GM18909 (cell line): ENCODE data around the gene ZNF778.
"Not testable (repeated sequence)": the region's sequence is repeated elsewhere in the genome, so short reads cannot be mapped to it uniquely, and the experiment has no call there.

Experiments
- ATAC-seq: cut with Tn5 transposase; IDR thresholded peaks from one replicate; pipeline ENCODE4 v1.9.1; 2021; ENCODE audit warnings: mild to moderate bottlenecking; ENCODE audit not compliant: unreplicated experiment, poor library complexity

ZNF778 gene

GRCh38 chr16:89179656-89180315 lies 37.7 kb upstream of the ZNF778 start:
- ATAC-seq = no peak

- ATAC-seq = no peak
These were observed 34.0 kb upstream of the ZNF778 start for GRCh38 chr16:89183463-89183862.

- ATAC-seq = no peak
These were observed 33.4 kb upstream of the ZNF778 start for GRCh38 chr16:89183975-89184676.

GRCh38 chr16:89184677-89184932 lies 32.9 kb upstream of the ZNF778 start:
- no peak for ATAC-seq

GRCh38 chr16:89184933-89185794 lies 32.3 kb upstream of the ZNF778 start:
- ATAC-seq = no peak

GRCh38 chr16:89185887-89186592 lies 31.5 kb upstream of the ZNF778 start:
- not testable (repeated sequence) for ATAC-seq

- ATAC-seq = not testable (repeated sequence)
These were observed 30.9 kb upstream of the ZNF778 start for GRCh38 chr16:89186593-89187031.

- ATAC-seq = no peak
These were observed 30.3 kb upstream of the ZNF778 start for GRCh38 chr16:89187032-89187769.

GRCh38 chr16:89187770-89188392 lies 29.6 kb upstream of the ZNF778 start:
- no peak for ATAC-seq

- ATAC-seq = not testable (repeated sequence)
These were observed 28.8 kb upstream of the ZNF778 start for GRCh38 chr16:89188471-89189357.

GRCh38 chr16:89189358-89190025 lies 28.0 kb upstream of the ZNF778 start:
- no peak for ATAC-seq

GRCh38 chr16:89190150-89190958 lies 27.1 kb upstream of the ZNF778 start:
- no peak for ATAC-seq

GRCh38 chr16:89191033-89191900 lies 26.2 kb upstream of the ZNF778 start:
- no peak for ATAC-seq

GRCh38 chr16:89191901-89192185 lies 25.7 kb upstream of the ZNF778 start:
- ATAC-seq = no peak

GRCh38 chr16:89192186-89192955 lies 25.1 kb upstream of the ZNF778 start:
- ATAC-seq = not testable (repeated sequence)
